ENCODE measurements around the gene LAMC3. TPM values are rescaled to one million over a fixed set of nuclear protein-coding genes. Genes with fewer than 3 reads are reported as not detected.

LAMC3 gene
- total and polyA plus RNA-seq, 2 donors from 2014 or later = 13.4 to 13.8 TPM

GRCh38 chr9:131039129-131039954 lies 30.4 kb downstream of the LAMC3 start:
- Histone ChIP-seq H3K4me1 (ENCODE audit: control insufficient read depth in 2 of 3, insufficient read depth in 2 of 3, low read depth in 1 of 3, low read length in 3 of 3) (peaks cover 0 to 2% (median 0%) of the 10 kb centered on the region in 3 donors), H3K4me3 (ENCODE audit: low read length in 3 of 3) (no peak overlapping the region), H3K9me3 (ENCODE audit: control insufficient read depth in 2 of 3, insufficient read depth in 1 of 3, low read length in 3 of 3) (no peaks in the 10 kb centered on the region), H3K27me3 (ENCODE audit: control insufficient read depth, insufficient read depth, low read length) (no peaks in the 10 kb centered on the region), H3K27ac (ENCODE audit: low read depth in 2 of 2, low read length in 2 of 2) (no peak overlapping the region), H3K9ac (ENCODE audit: low read length in 3 of 3) (no peak overlapping the region), H3K36me3 (ENCODE audit: control insufficient read depth in 2 of 3, insufficient read depth in 3 of 3, low read length in 3 of 3) (peaks cover 0 to 7% (median 0%) of the 10 kb centered on the region in 3 donors)
- DNase-seq = peak in 1 of 5 donors; percentile 72
- intact Hi-C loops (cut with DNase I) = no loop called here
- no peak for FAIRE-seq
- TF ChIP-seq CTCF (IDR thresholded peaks at IDR 0.05; ENCODE audit: borderline replicate concordance, extremely low read depth, insufficient read depth) = no peak

- H3K4me3 ChIP-seq (ENCODE audit: low read length in 3 of 3) = no peak overlapping the region
- peaks cover 0 to 2% (median 0%) of the 10 kb centered on the region in 3 donors for H3K4me1 ChIP-seq (ENCODE audit: control insufficient read depth in 2 of 3, insufficient read depth in 2 of 3, low read depth in 1 of 3, low read length in 3 of 3)
- no peaks in the 10 kb centered on the region for H3K9me3 ChIP-seq (ENCODE audit: control insufficient read depth in 2 of 3, insufficient read depth in 1 of 3, low read length in 3 of 3)
- DNase-seq (no peak), FAIRE-seq (no peak)
- H3K27ac ChIP-seq (ENCODE audit: low read depth in 2 of 2, low read length in 2 of 2) = no peak overlapping the region
- TF ChIP-seq CTCF (IDR thresholded peaks at IDR 0.05; ENCODE audit: borderline replicate concordance, extremely low read depth, insufficient read depth) = no peak
- no peaks in the 10 kb centered on the region for H3K27me3 ChIP-seq (ENCODE audit: control insufficient read depth, insufficient read depth, low read length)
- H3K9ac ChIP-seq (ENCODE audit: low read length in 3 of 3) = no peak overlapping the region
- intact Hi-C loops (cut with DNase I) = loop anchor here (10.0 kb wide), 1 partner anchor 338 kb away; no protein-coding TSS in a partner anchor
- peaks cover 0 to 7% (median 0%) of the 10 kb centered on the region in 3 donors for H3K36me3 ChIP-seq (ENCODE audit: control insufficient read depth in 2 of 3, insufficient read depth in 3 of 3, low read length in 3 of 3)
These were observed 33.7 kb downstream of the LAMC3 start for GRCh38 chr9:131042666-131043065.

GRCh38 chr9:131043087-131043486 lies 34.1 kb downstream of the LAMC3 start:
- FAIRE-seq = no peak
- Histone ChIP-seq H3K9me3 (ENCODE audit: control insufficient read depth in 2 of 3, insufficient read depth in 1 of 3, low read length in 3 of 3) (no peaks in the 10 kb centered on the region), H3K4me1 (ENCODE audit: control insufficient read depth in 2 of 3, insufficient read depth in 2 of 3, low read depth in 1 of 3, low read length in 3 of 3) (peaks cover 0 to 2% (median 0%) of the 10 kb centered on the region in 3 donors), H3K36me3 (ENCODE audit: control insufficient read depth in 2 of 3, insufficient read depth in 3 of 3, low read length in 3 of 3) (peaks cover 0 to 7% (median 0%) of the 10 kb centered on the region in 3 donors), H3K4me3 (ENCODE audit: low read length in 3 of 3) (no peak overlapping the region), H3K27ac (ENCODE audit: low read depth in 2 of 2, low read length in 2 of 2) (no peak overlapping the region), H3K9ac (ENCODE audit: low read length in 3 of 3) (no peak overlapping the region), H3K27me3 (ENCODE audit: control insufficient read depth, insufficient read depth, low read length) (no peaks in the 10 kb centered on the region)
- intact Hi-C loops (cut with DNase I) = loop anchor here (10.0 kb wide), 1 partner anchor 338 kb away; no protein-coding TSS in a partner anchor
- TF ChIP-seq CTCF (IDR thresholded peaks at IDR 0.05; ENCODE audit: borderline replicate concordance, extremely low read depth, insufficient read depth) = no peak
- no peak for DNase-seq

Data from kidney (tissue), 14 donors.